Measurements from ENCODE around the gene PRDX3.
A peak's percentile ranks its signal among the peaks of the same experiment; 100 is the strongest.

The PRDX3 gene

GRCh38 chr10:119178372-119179119 lies at the start of gene PRDX3:
PRDX3 (minus strand) TSS chr10:119178812; CDS start chr10:119178790, 22 bp downstream.
- peak; percentile 86 to 90 for DNase-seq

- DNase-seq, result no peak
These were observed 49.2 kb upstream of the PRDX3 start for GRCh38 chr10:119227825-119228224.

DNA sequence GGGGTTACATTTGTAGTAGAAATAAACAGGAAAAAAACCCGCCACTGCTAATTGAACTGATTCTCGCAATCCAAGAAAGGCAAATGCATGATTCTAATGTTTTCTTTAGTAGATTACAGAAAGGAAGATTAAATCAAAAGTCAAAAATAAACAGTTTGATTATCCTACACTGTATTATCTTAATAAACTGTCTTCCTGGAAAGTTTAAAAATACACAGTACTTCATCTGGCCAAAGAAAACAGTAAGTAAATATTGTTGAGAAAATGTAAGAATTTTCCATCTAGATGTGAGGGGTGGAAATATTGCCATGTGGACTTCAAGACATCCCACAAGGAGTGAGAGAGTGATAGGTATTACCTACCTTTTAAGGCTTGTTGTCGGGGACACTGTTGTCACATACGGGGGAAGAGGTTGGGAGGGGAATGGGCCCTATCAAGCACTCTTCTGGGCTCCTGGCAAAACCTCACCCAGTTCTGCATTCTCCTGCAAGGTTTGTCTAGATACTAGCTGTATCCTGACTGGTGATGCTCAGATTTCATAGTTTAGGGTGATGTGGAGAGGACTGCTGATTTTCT lies 46.6 kb upstream of the PRDX3 start:
- no peak for DNase-seq

- DNase-seq, result no peak
These were observed 44.4 kb upstream of the PRDX3 start for GRCh38 chr10:119222966-119223386.

- no peak for DNase-seq
These were observed 43.9 kb upstream of the PRDX3 start for GRCh38 chr10:119222537-119222936.

DNA sequence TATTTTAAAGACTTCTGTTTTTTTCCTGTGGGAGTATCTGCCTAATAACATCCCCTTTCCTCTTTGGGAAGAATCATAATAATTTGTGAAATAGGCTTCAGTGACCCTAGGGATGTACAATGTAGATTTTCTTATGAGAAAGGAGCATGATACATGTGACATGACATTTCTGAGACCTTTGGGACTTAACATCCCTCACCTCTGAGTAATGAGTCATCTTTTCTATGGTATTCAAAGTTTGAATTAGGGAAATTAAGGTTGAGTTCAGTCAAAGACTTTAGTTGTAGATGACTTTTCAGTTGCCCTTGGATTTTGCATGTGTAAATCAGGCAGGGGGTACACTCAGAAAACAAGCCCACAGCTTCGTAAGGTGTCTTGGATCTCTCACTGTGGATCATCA lies 43.1 kb upstream of the PRDX3 start:
- DNase-seq, result no peak

GRCh38 chr10:119221201-119221600 lies 42.6 kb upstream of the PRDX3 start:
- DNase-seq, result no peak

DNA sequence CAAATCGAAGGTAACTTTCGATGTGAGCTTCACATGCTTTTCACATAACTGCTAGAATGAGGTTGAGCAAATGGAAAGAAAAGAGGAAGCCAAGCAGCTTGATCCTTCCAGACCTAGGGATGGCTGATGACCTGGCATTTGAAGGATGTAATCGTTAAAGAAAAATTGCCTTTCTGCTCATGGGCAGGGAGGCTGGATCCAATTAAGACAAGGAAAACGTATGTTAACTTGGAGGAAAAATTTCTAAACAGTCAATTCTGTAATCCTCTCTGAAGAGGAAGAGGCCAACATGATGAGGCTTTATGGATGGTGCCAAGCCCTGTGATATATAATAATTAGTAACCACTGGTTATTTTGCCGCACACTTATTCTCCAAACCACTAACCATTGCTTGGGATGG lies 41.3 kb upstream of the PRDX3 start:
- no peak for DNase-seq

GRCh38 chr10:119217991-119218490 lies 39.4 kb upstream of the PRDX3 start:
- no peak for DNase-seq

- DNase-seq, result no peak
These were observed 38.8 kb upstream of the PRDX3 start for GRCh38 chr10:119217401-119217800.

GRCh38 chr10:119216127-119216526 lies 37.5 kb upstream of the PRDX3 start:
- no peak for DNase-seq

DNA sequence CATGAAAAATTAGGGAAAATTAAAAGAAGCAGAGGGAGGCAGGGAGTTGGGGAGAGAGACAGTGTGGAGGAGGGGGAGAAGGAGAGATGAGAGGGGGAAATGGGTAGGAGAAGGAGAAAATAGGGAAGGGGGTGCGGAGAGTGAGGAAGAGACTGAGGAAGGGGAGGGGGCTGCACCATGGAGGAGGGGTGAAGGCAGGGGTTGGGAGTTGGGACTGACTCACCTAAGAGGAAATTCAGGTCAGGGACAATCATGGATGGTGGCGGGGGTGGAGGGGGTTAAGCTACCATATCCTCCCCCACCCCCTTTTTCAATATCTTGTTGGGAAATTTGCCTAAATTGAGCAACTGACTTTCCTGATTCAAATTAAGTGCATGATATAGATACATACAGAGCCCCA lies 36.8 kb upstream of the PRDX3 start:
- DNase-seq, result no peak

GRCh38 chr10:119211625-119212441 lies 33.2 kb upstream of the PRDX3 start:
- DNase-seq, result no peak

- no peak for DNase-seq
These were observed 32.6 kb upstream of the PRDX3 start for GRCh38 chr10:119211176-119211575.

DNA sequence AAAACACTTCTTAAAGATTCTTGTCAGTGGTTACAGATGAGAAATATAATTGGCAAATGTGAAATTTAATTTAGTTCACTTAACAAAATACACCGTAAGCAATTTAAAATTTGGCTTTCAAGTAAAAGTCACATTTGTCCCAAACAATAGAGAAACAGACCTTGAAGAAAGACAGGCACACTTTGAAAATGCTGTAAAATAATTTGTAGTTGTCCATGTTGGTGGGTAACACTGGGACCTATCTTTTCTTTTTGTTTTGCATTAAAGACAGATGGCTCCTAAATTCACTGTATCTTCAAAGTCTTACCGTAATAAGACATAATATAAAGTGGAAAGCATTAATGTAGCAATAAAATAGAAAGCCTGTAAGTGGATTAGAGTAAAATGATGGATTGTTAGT lies 32.0 kb upstream of the PRDX3 start:
- DNase-seq, result no peak

DNA sequence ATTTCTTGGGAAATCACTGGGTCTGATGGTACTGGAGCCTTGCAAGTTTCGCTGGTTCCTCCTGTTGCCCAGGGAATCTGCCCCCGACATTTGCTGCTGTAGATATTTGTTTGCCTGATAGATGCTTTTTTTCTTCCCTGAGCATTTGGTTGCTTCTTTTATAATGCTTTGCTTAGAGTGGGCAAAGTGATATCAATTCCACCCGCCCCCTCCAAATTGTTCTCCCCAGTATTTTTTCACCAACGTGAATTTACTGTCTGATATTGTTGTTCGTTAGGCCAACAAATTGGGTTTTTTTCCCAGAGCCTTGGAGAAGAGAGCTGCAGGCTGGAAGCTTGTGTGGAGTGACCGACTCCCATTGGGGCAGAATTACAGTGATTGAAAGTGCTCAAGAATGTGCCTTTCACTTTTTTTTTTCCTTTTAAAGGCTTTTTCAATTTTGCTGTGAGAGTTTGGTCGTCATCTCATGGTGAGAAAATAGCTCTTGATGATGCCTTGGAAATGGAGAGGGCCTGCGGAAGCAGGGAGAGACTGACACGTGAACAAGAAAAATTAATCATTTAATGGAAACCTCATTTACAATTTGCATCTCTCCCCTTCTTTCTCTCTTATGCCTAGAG lies 31.2 kb upstream of the PRDX3 start:
- no peak for DNase-seq

- peak in 1 of 2 donors; percentile 64 for DNase-seq
These were observed 30.6 kb upstream of the PRDX3 start for GRCh38 chr10:119209035-119209735.

DNA sequence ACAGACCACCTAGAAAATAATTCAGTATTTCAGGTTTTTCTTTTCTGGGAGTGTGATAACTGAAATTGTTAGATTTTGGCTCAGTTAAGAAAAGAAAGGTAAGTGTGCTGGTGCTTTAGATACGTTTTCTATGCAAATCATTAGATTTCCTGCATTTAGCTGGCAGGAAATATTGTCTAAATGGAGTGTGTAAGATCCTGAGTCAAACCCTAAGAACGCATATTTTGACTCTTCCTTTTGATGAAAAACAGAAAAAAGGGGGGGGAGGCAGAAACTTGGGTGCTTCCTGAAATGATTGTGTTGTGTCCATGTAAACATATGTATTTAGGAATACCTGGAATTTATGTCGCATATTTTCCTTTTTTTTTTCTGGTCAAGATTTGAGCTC lies 29.9 kb upstream of the PRDX3 start:
- DNase-seq, result no peak

GRCh38 chr10:119207713-119208552 lies 29.3 kb upstream of the PRDX3 start:
- DNase-seq, result peak in 1 of 2 donors; percentile 26

DNA sequence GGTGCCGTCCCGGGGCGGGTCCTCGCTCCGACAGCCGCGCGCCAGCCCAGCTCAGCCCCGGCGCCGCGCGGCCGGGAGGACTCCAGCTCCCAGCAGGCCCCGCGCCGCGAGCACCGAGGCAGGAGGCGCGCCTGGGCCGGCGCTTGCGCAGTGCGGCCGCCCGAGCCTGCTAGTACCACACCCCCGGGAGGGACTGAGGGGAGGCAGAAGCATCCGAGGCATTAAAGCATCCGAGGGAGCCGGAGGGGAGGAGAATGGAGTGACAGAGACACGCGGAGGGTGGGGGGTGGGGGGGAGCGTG lies 28.7 kb upstream of the PRDX3 start, which contains the start of gene GRK5:
GRK5 (plus strand) TSS at position 206 of the 301 bp plus-strand sequence. CDS start 347 bp downstream, outside the sequence.
- peak; percentile 91 to 92 for DNase-seq

DNA sequence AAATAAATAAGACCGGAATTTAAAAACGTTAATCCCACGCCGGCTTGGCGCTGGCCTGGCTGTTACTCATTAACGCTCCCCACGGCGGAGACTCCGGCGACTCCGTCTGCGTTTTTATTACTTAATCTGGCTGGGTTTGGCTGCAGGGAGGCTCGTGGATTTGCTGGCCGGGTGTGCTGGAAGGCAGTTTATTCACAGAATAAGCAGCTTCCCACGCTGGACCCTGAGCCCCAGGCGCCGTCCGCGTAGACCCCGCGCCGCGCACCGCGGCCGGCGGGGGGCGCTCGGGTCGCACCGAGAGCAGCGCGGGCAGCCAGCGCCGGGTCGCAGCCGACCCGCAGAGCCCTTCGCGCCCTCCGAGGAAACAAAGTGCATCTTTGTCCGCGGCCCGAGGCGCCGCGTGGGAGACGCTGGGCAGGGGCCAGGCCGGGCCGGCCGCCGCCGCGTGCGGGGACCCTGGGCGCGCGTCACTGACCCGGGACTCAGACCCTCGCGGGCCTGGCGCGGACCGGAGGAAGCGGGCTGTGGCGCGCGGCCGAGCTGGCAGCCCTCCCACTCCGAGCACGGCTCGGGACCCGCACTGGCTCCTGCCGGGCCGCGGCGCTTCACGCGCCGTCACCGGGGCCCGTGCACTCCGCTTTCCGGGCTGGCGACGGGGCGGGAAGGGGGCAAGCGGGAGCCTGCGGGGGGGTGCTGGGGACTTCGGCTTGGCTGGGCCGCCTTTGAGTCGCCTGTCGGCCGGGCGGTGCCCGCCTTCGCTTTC lies 28.2 kb upstream of the PRDX3 start:
- DNase-seq, result peak; percentile 29 to 58

Data from inflammatory macrophage treated with lipopolysaccharide for 1 hour (primary cell).